ENCODE results near the gene HLA-DMA.

HLA-DMA gene

GRCh38 chr6:32976334-32977069, 23.6 kb upstream of the HLA-DMA start:
- TF ChIP-seq CTCF (IDR thresholded peaks at IDR 0.05; ENCODE audit: control extremely low read depth, extremely low read depth, low read depth, missing control alignments): no peak
- ChIA-PET POLR2A (interaction anchor here (0.7 to 1.9 kb wide), 6 partner anchors 8 to 138 kb away, joined by 3 to 6 read pairs (median 4); partner anchors contain the start of genes HLA-DMA and TAP2), CTCF (interaction anchor here (1.0 to 6.3 kb wide), 6 partner anchors 8 to 196 kb away, joined by 3 to 77 read pairs (median 3); no protein-coding TSS in a partner anchor)
- DNase-seq (ENCODE audit: extremely low spot score): no peak

GRCh38 chr6:32975886-32976285, 23.0 kb upstream of the HLA-DMA start:
- DNase-seq (ENCODE audit: extremely low spot score): no peak
- POLR2A ChIA-PET: interaction anchor here (0.7 to 1.9 kb wide), 4 partner anchors 9 to 138 kb away, joined by 3 to 6 read pairs (median 4); partner anchors contain the start of genes HLA-DMA and TAP2
- CTCF ChIA-PET: interaction anchor here (1.2 to 6.3 kb wide), 5 partner anchors 9 to 197 kb away, joined by 3 to 77 read pairs (median 3); no protein-coding TSS in a partner anchor
- TF ChIP-seq CTCF (IDR thresholded peaks at IDR 0.05; ENCODE audit: control extremely low read depth, extremely low read depth, low read depth, missing control alignments): no peak

- POLR2A ChIA-PET: interaction anchor here (1.0 to 9.8 kb wide), 7 partner anchors 10 to 130 kb away, joined by 4 to 271 read pairs (median 19); partner anchors contain the start of genes HLA-DMA and HLA-DMB
- no peak for TF ChIP-seq CTCF (IDR thresholded peaks at IDR 0.05; ENCODE audit: control extremely low read depth, extremely low read depth, low read depth, missing control alignments)
- no peak for DNase-seq (ENCODE audit: extremely low spot score)
- CTCF ChIA-PET: interaction anchor here (0.8 to 14.8 kb wide), 6 partner anchors 10 to 136 kb away, joined by 3 to 313 read pairs (median 14); partner anchors contain the start of genes HLA-DMA and TAP2
Observed at GRCh38 chr6:32974541-32975308, 21.8 kb upstream of the HLA-DMA start.

- no peak for DNase-seq (ENCODE audit: extremely low spot score)
- ChIA-PET CTCF (interaction anchor here (0.8 to 14.8 kb wide), 6 partner anchors 11 to 274 kb away, joined by 3 to 313 read pairs (median 14); partner anchors contain the start of genes HLA-DMA and TAP2), POLR2A (interaction anchor here (0.6 to 9.8 kb wide), 9 partner anchors 10 to 265 kb away, joined by 3 to 271 read pairs (median 19); partner anchors contain the start of genes HLA-DMA and HLA-DMB)
- no peak for TF ChIP-seq CTCF (IDR thresholded peaks at IDR 0.05; ENCODE audit: control extremely low read depth, extremely low read depth, low read depth, missing control alignments)
Observed at GRCh38 chr6:32974016-32974333, 21.1 kb upstream of the HLA-DMA start.

- no peak for DNase-seq (ENCODE audit: extremely low spot score)
- CTCF ChIA-PET: interaction anchor here (0.8 to 14.8 kb wide), 10 partner anchors 9 to 275 kb away, joined by 3 to 313 read pairs (median 10); partner anchors contain the start of genes HLA-DMA and TAP2
- POLR2A ChIA-PET: interaction anchor here (0.6 to 9.8 kb wide), 19 partner anchors 11 to 1146 kb away, joined by 3 to 271 read pairs (median 11); partner anchors contain the start of genes HLA-DMA, HLA-DMB, HLA-DPB1 and HSPA1B
- no peak for TF ChIP-seq CTCF (IDR thresholded peaks at IDR 0.05; ENCODE audit: control extremely low read depth, extremely low read depth, low read depth, missing control alignments)
Observed at GRCh38 chr6:32973144-32974015, 20.5 kb upstream of the HLA-DMA start.

Measured in GM10248 (cell line).